HUES48 (cell line): ENCODE results near the gene ZNF564.

Experiments used
- H3K27ac ChIP-seq: one replicate; pipeline ENCODE4 v1.7.0; 2013; ENCODE audit warnings: low read depth, low read length, inconsistent platforms
- H3K27me3 ChIP-seq: 2 replicates; pipeline ENCODE4 v1.6.1; 2013; ENCODE audit warnings: mild to moderate bottlenecking, low read length; ENCODE audit not compliant: control insufficient read depth, insufficient read depth
- H3K36me3 ChIP-seq: 2 replicates; pipeline ENCODE4 v1.6.1; 2013; ENCODE audit warnings: low read length; ENCODE audit not compliant: control insufficient read depth, insufficient read depth
- H3K4me1 ChIP-seq: 2 replicates; pipeline ENCODE4 v1.6.1; 2013; ENCODE audit warnings: mild to moderate bottlenecking, low read length; ENCODE audit not compliant: control insufficient read depth, insufficient read depth
- H3K4me3 ChIP-seq: 2 replicates; pipeline ENCODE4 v1.5.1; 2013; ENCODE audit warnings: mild to moderate bottlenecking, low read depth, low read length
- H3K9ac ChIP-seq: 2 replicates; pipeline ENCODE4 v1.6.1; 2013; ENCODE audit warnings: mild to moderate bottlenecking, low read depth, low read length, moderate library complexity
- H3K9me3 ChIP-seq: 2 replicates; pipeline ENCODE4 v1.6.1; 2013; ENCODE audit warnings: low read length; ENCODE audit not compliant: control insufficient read depth, insufficient read depth

The ZNF564 gene

DNA sequence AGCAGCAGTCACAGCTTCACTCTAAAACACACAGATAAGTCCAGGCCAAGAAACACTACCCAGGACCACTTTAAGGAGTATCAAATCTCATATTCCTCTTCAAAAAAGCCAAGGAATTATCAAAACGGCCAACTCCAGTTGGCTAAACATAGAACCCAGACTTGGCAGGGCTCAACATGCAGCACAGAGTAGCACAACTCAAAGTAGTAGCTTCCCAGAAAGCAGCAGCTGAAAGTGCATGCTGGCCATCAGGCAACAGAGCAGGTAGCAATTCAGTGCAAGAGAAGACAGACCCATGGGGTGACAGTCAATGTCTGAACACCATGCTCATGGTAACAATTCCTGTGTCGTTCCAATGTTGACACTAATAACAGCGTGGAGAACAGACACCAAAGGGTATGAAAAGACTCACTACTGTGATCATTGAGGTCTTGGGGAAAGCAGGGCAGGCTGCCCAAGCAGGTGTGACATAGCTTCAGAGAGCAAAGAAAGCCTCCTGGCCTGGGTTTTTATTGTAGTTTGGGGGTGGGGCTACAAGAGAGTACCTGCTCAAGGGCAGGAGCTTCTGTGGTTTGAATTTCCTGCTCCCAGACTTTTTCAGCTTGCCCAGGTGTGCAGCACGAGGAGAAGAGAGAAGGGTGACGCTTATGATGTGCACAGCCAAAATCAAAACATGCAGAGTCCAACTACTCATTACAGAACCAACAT is 72.9 kb downstream of the ZNF564 start:
- Histone ChIP-seq H3K9me3 (peaks cover 9% of the 10 kb centered on the region; the same call in 1 of the 2 replicates), H3K4me3 (no peak overlapping the region), H3K27me3 (no peaks in the 10 kb centered on the region), H3K27ac (no peak overlapping the region), H3K9ac (no peak overlapping the region), H3K36me3 (no peaks in the 10 kb centered on the region), H3K4me1 (no peaks in the 10 kb centered on the region)
